GM12875 (cell line): ENCODE measurements around the gene COX4I2.

Experiments used
- H3K4me3 ChIP-seq: one replicate; pipeline ENCODE4 v1.5.1; 2011; ENCODE audit warnings: low read depth, low read length, control low read depth
- TF ChIP-seq, protein P1 (sequence below): IDR thresholded peaks from 2 replicates; pipeline ENCODE4 v1.5.1; 2011; ENCODE audit warnings: low read depth, mild to moderate bottlenecking, control low read depth, inconsistent platforms, low read length, moderate library complexity, borderline replicate concordance; ENCODE audit not compliant: insufficient read depth

Gene COX4I2

GRCh38 chr20:31632548-31633338 is 5.0 kb upstream of the COX4I2 start:
- no peak overlapping the region for H3K4me3 ChIP-seq
- TF ChIP-seq, protein P1, sequence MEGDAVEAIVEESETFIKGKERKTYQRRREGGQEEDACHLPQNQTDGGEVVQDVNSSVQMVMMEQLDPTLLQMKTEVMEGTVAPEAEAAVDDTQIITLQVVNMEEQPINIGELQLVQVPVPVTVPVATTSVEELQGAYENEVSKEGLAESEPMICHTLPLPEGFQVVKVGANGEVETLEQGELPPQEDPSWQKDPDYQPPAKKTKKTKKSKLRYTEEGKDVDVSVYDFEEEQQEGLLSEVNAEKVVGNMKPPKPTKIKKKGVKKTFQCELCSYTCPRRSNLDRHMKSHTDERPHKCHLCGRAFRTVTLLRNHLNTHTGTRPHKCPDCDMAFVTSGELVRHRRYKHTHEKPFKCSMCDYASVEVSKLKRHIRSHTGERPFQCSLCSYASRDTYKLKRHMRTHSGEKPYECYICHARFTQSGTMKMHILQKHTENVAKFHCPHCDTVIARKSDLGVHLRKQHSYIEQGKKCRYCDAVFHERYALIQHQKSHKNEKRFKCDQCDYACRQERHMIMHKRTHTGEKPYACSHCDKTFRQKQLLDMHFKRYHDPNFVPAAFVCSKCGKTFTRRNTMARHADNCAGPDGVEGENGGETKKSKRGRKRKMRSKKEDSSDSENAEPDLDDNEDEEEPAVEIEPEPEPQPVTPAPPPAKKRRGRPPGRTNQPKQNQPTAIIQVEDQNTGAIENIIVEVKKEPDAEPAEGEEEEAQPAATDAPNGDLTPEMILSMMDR: no peak

DNA sequence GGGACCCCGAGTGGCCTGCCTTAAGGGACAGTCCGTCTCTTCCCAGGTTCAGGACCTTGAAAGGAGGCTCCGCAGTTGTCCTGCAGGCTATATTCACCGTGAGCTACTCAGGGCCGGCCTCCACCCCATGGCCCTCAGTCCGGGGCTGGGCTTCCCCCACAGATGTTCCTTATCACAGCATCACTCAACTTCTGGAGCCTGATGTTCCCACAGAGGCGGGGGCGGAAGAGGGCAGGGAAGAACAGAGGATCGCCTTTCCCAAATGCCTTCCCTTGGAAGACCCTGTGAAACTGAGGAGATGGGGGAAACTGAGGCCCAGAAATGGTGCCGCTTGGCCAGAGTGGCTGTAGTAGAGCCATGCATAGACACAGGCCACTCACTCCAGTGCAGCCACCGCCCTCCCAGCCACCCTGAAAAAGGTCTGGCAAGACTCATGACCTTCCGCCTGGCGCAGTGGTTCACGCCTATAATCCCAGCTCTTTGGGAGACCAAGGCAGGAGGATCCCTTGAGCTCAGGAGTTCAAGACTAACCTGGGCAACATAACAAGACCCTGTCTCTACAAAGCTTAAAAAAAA is 4.3 kb upstream of the COX4I2 start:
- TF ChIP-seq, protein P1: no peak
- no peak overlapping the region for H3K4me3 ChIP-seq

- no peak overlapping the region for H3K4me3 ChIP-seq
- TF ChIP-seq, protein P1: no peak
Measured at GRCh38 chr20:31638317-31638716, 605 bp downstream of the COX4I2 start.

DNA sequence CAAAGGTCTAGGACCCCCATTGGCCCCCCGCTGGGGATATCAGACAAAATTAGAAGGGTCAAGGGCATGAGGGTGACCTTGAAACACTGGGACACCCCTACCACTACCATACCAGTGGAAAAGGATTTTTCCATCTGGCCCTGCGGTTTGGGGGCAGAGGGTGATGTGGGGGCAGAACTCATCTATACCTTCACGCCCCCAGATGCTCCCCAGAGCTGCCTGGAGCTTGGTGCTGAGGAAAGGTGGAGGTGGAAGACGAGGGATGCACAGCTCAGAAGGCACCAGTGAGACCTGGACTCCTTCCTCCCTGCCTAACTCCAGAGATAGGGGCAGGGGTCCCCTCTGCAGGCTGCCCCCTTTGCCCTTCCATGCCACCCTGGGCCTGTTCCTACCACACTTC is 1.1 kb downstream of the COX4I2 start:
- TF ChIP-seq, protein P1: no peak
- H3K4me3 ChIP-seq: no peak overlapping the region

DNA sequence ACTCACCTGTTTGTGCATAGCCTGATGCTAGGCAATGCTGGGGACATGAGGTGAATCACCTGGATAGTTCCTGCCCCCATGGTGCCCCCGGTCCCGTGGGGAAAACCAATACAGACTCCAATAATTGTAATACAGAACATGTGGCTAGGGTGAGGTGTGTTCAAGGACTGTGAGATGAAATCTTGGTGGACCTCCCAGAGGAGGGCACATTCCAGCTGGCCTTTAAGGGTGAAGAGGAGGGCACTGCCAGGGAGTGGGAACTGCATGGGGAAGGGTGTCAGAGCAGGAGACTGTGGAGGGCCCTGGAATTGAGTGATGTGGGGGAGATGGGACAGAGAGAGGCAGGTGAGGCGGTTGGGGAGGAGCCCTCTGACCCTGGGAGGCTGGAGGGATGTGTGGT is 2.5 kb downstream of the COX4I2 start:
- H3K4me3 ChIP-seq: no peak overlapping the region
- TF ChIP-seq, protein P1: no peak

GRCh38 chr20:31641391-31641790 is 3.7 kb downstream of the COX4I2 start:
- TF ChIP-seq, protein P1: no peak
- no peak overlapping the region for H3K4me3 ChIP-seq

DNA sequence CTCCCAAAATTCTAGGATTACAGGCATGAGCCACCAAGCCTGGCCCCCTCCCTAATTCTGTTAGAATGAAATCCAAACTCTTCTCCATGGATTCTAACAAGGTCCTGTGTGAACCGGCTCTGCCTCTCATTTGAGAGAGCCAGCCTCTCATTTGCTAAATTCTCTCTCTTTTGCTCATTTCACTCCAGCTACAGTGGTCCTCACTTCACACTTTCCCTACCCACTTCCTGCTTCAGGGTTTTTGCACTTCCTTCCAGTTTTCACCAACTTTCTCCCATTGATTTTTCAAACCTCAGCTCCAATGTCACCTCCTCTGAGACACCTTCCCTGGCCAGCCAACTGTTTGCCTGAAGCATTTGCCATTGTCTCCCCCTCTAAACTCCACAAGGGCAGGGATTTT is 5.1 kb downstream of the COX4I2 start:
- TF ChIP-seq, protein P1: no peak
- H3K4me3 ChIP-seq: no peak overlapping the region
